GM18517 (cell line): ENCODE data around the gene LIG3.
"Not testable (repeated sequence)": the region's sequence is repeated elsewhere in the genome, so short reads cannot be mapped to it uniquely, and the experiment has no call there.

ENCODE experiments used
- ATAC-seq: cut with Tn5 transposase; IDR thresholded peaks from one replicate; pipeline ENCODE4 v1.9.1; 2021; ENCODE audit warnings: mild to moderate bottlenecking, moderate library complexity; ENCODE audit not compliant: unreplicated experiment

LIG3 gene

GRCh38 chr17:35030780-35031179 is 50.5 kb downstream of the LIG3 start:
- ATAC-seq = no peak

- no peak for ATAC-seq
These were observed 58.1 kb downstream of the LIG3 start for GRCh38 chr17:35038453-35038852.

GRCh38 chr17:35041390-35041789 is 61.1 kb downstream of the LIG3 start:
- no peak for ATAC-seq

- no peak for ATAC-seq
These were observed 63.9 kb downstream of the LIG3 start for GRCh38 chr17:35044181-35044580.

- ATAC-seq = not testable (repeated sequence)
These were observed 65.2 kb downstream of the LIG3 start for GRCh38 chr17:35045458-35045979.

GRCh38 chr17:35046245-35046644 is 65.9 kb downstream of the LIG3 start:
- no peak for ATAC-seq

GRCh38 chr17:35046740-35047283 is 66.5 kb downstream of the LIG3 start:
- no peak for ATAC-seq

- ATAC-seq = no peak
These were observed 68.5 kb downstream of the LIG3 start for GRCh38 chr17:35048685-35049379.

GRCh38 chr17:35050170-35050569 is 69.9 kb downstream of the LIG3 start:
- no peak for ATAC-seq

GRCh38 chr17:35051183-35051578 is 70.9 kb downstream of the LIG3 start:
- ATAC-seq = peak; percentile 72

- ATAC-seq = peak; percentile 27
These were observed 71.4 kb downstream of the LIG3 start for GRCh38 chr17:35051579-35052240.

- no peak for ATAC-seq
These were observed 71.9 kb downstream of the LIG3 start for GRCh38 chr17:35052241-35052610.

GRCh38 chr17:35052780-35053179 is 72.5 kb downstream of the LIG3 start:
- ATAC-seq = no peak

- ATAC-seq = no peak
These were observed 72.9 kb downstream of the LIG3 start for GRCh38 chr17:35053204-35053603.

GRCh38 chr17:35056013-35056412 is 75.7 kb downstream of the LIG3 start:
- ATAC-seq = no peak

- ATAC-seq = no peak
These were observed 77.1 kb downstream of the LIG3 start for GRCh38 chr17:35057332-35057915.
